Endothelial cell of umbilical vein (primary cell): ENCODE results near the gene CFP. TPM values are rescaled to one million over a fixed set of nuclear protein-coding genes. Genes with fewer than 3 reads are reported as not detected.

ENCODE experiments used
- BruUV-seq: library from RNA; stranded (reverse); fragments of 400-500 nt; replicated peaks from 2 replicates; lab custom pipeline; 2021; lab: Mats Ljungman, UMichigan
- CTCF ChIA-PET: fragments of 300-600, 350-600 bp; sonication (Branson Sonifier 250); formaldehyde crosslinking; loops from one replicate; lab custom pipeline; 2021; ENCODE audit warnings: antibody characterized with exemption, inconsistent platforms; lab: Charles Lee
- POLR2A ChIA-PET: fragments of 300-600, 350-600 bp; sonication (Branson Sonifier 250); formaldehyde crosslinking; loops from one replicate; lab custom pipeline; 2021; ENCODE audit warnings: antibody characterized with exemption, inconsistent platforms; lab: Charles Lee
- DNase-seq: peaks from one replicate; pipeline ENCODE4 v3.0.0-alpha.2; 2011; ENCODE audit warnings: low read depth, low spot score
- FAIRE-seq: peaks from 2 replicates; lab custom pipeline; 2011; peaks lifted over from hg19 to GRCh38; lab: Jason Lieb, UNC
- H2AFZ ChIP-seq: 2 replicates; pipeline ENCODE4 v1.6.0; 2012; ENCODE audit warnings: low read depth, low read length, control low read depth, inconsistent platforms
- H3K27ac ChIP-seq: 2 replicates; pipeline ENCODE4 v1.5.1; 2011; ENCODE audit warnings: low read depth, mild to moderate bottlenecking, control low read depth, low read length, moderate library complexity; ENCODE audit not compliant: insufficient read depth
- H3K27me3 ChIP-seq, 2 experiments: 2 replicates each; pipeline versions ENCODE4 v1.6.0 to v1.6.1; 2011; ENCODE audit warnings: low read length in 2 of 2, mixed read lengths in 1 of 2; ENCODE audit not compliant: control insufficient read depth in 2 of 2, insufficient read depth in 2 of 2
- H3K36me3 ChIP-seq, 2 experiments: 2 replicates in 1 of 2; 3 replicates in 1 of 2; pipeline ENCODE4 v1.5.1; 2011; ENCODE audit warnings: low read length in 2 of 2, mild to moderate bottlenecking in 1 of 2, moderate library complexity in 1 of 2; ENCODE audit not compliant: control insufficient read depth in 2 of 2, insufficient read depth in 2 of 2; ENCODE audit errors: extremely low read depth in 1 of 2
- H3K4me1 ChIP-seq: 3 replicates; pipeline ENCODE4 v1.5.1; 2011; ENCODE audit warnings: mild to moderate bottlenecking, low read length; ENCODE audit not compliant: control insufficient read depth, insufficient read depth; ENCODE audit errors: extremely low read depth
- H3K4me2 ChIP-seq: 2 replicates; pipeline ENCODE4 v1.6.1; 2011; ENCODE audit warnings: low read length, control low read depth, mixed read lengths; ENCODE audit not compliant: insufficient read depth
- H3K4me3 ChIP-seq, 3 experiments: fragments of 200-600 bp in 1 of 3; sonication (generic), shearing (Covaris generic) in 1 of 3; replicated peaks in 1 of 3; 2 replicates each; pipeline ENCODE4 v1.5.1; 2011 to 2016; ENCODE audit warnings: control low read depth in 3 of 3, low read length in 3 of 3, mild to moderate bottlenecking in 2 of 3, inconsistent platforms in 1 of 3, low read depth in 1 of 3, moderate library complexity in 1 of 3; ENCODE audit not compliant: insufficient read depth in 1 of 3
- H3K79me2 ChIP-seq: 2 replicates; pipeline ENCODE4 v1.6.0; 2012; ENCODE audit warnings: low read length, inconsistent platforms; ENCODE audit not compliant: control insufficient read depth, insufficient read depth
- H3K9ac ChIP-seq: replicated peaks from 2 replicates; pipeline ENCODE3; 2011; ENCODE audit warnings: low read length, control low read depth; ENCODE audit not compliant: insufficient read depth; ENCODE audit errors: extremely low read depth
- H3K9me1 ChIP-seq: replicated peaks from 3 replicates; pipeline ENCODE4 v1.6.0; 2011; ENCODE audit warnings: mild to moderate bottlenecking, low read length; ENCODE audit not compliant: control insufficient read depth, insufficient read depth; ENCODE audit errors: extremely low read depth
- H3K9me3 ChIP-seq: replicated peaks from 2 replicates; pipeline ENCODE4 v1.5.1; 2012; ENCODE audit warnings: low read length, inconsistent platforms; ENCODE audit not compliant: control insufficient read depth, insufficient read depth
- H4K20me1 ChIP-seq: replicated peaks from 2 replicates; pipeline ENCODE3; 2011; ENCODE audit warnings: mild to moderate bottlenecking, low read length; ENCODE audit not compliant: control insufficient read depth, insufficient read depth; ENCODE audit errors: extremely low read depth
- CTCF ChIP-seq, 2 donors: IDR thresholded peaks; 1 replicate in 1 of 2; 2 replicates in 1 of 2; pipeline ENCODE4 v1.5.1; 2011; ENCODE audit warnings: low read length in 2 of 2, mild to moderate bottlenecking in 2 of 2, moderate library complexity in 2 of 2, control low read depth in 1 of 2, inconsistent platforms in 1 of 2, low read depth in 1 of 2; ENCODE audit not compliant: insufficient read depth in 1 of 2; ENCODE audit errors: extremely low read depth in 1 of 2
- EZH2 ChIP-seq: IDR thresholded peaks from 2 replicates; pipeline ENCODE4 v1.6.1; 2012; ENCODE audit warnings: borderline replicate concordance, low read depth, mild to moderate bottlenecking, moderate library complexity, low read length, inconsistent platforms; ENCODE audit not compliant: severe bottlenecking
- FOS ChIP-seq: IDR thresholded peaks from 2 replicates; pipeline ENCODE4 v1.6.1; 2011; ENCODE audit warnings: mild to moderate bottlenecking, low read length, moderate library complexity, borderline replicate concordance; ENCODE audit not compliant: insufficient read depth
- GATA2 ChIP-seq: IDR thresholded peaks from 2 replicates; pipeline ENCODE4 v1.7.0; 2011; ENCODE audit warnings: low read depth, mild to moderate bottlenecking, moderate library complexity, mixed read lengths, low read length; ENCODE audit not compliant: insufficient read length, insufficient read depth
- JUN ChIP-seq: IDR thresholded peaks from 2 replicates; pipeline ENCODE4 v1.6.1; 2011; ENCODE audit warnings: borderline replicate concordance, low read depth; ENCODE audit not compliant: insufficient read length, insufficient read depth
- MYC ChIP-seq: IDR thresholded peaks from one replicate; pipeline ENCODE4 v1.6.1; 2011; ENCODE audit warnings: mild to moderate bottlenecking, low read depth, low read length
- POLR2A ChIP-seq: IDR thresholded peaks from 2 replicates; pipeline ENCODE4 v1.6.1; 2012; ENCODE audit warnings: low read depth, mild to moderate bottlenecking, control low read depth, low read length
- POLR2AphosphoS5 ChIP-seq: IDR thresholded peaks from 2 replicates; pipeline ENCODE4 v1.6.1; 2012; ENCODE audit warnings: low read depth, mild to moderate bottlenecking, control low read depth, low read length, moderate library complexity; ENCODE audit not compliant: insufficient read depth
- dilution Hi-C: fragments of 300-500 bp; cut with MboI; formaldehyde crosslinking; loops from one replicate; pipeline ENCODE4 v1.15.0; 2019; ENCODE audit warnings: low sequenced_read_pairs; ENCODE audit not compliant: extremely low pct_ligation_motif_present
- intact Hi-C: fragments of 100-400 bp; cut with micrococcal nuclease; formaldehyde crosslinking; loops from one replicate; pipeline ENCODE4 v1.10.0; 2022
- polyA plus RNA-seq, 4 experiments: library from polyadenylated mRNA; depleted of rRNA in 3 of 4; stranded (reverse) in 3 of 4; unstranded in 1 of 4; fragments of >200 nt; gene quantifications; 2 replicates each; pipeline versions ENCODE4 v1.2.1 to v1.2.3, GENCODE V29; 2011 to 2012; ENCODE audit warnings: missing spikeins in 1 of 4
- total RNA-seq: library from RNA; stranded (reverse); gene quantifications from 2 replicates; pipeline ENCODE4 v1.2.3, GENCODE V29; 2021
- TF ChIP-seq, protein P1 (sequence below): IDR thresholded peaks from 2 replicates; pipeline ENCODE4 v1.6.1; 2011; ENCODE audit not compliant: insufficient read depth, insufficient read length

The CFP gene
- total and polyA plus RNA-seq, 2 donors (not counting 3 experiments of a cell fraction or from before 2014, with no cell fraction given), result 0.69 to 1.00 TPM

DNA sequence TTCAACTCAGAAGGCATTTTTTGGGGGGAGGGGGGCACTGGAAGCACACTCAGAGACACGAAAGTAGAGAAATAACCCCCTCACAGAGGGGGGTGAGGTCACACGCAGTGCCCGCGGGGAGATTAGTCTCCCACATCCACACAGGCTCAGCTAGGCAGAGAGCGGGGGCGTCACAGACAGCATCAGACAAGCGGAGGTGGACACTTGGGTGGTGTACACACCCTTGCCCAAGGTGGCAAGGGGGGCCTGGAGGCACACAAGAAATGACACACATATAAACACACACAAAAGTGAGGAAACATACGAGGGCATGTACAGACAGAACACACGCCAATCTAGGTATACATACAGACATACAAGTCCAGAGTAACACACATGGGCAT, 9.4 kb downstream of the CFP start:
- H3K4me3 ChIP-seq, result no peak overlapping the region
- DNase-seq (no peak), FAIRE-seq (no peak)
- H3K36me3 ChIP-seq, result no peaks in the 10 kb centered on the region
- peaks cover 3% of the 10 kb centered on the region for H3K4me1 ChIP-seq
- no peak overlapping the region for H3K4me2 ChIP-seq
- dilution Hi-C loops (no loop called here), intact Hi-C loops (loop anchor here (5.0 kb wide), 1 partner anchor 58 kb away; the partner anchor contains the start of gene ARAF)
- H3K9me1 ChIP-seq, result no peaks in the 10 kb centered on the region
- H3K79me2 ChIP-seq, result no peaks in the 10 kb centered on the region
- no peaks in the 10 kb centered on the region for H4K20me1 ChIP-seq
- peaks cover 5 to 8% of the 10 kb centered on the region in 2 experiments for H3K27me3 ChIP-seq
- ChIA-PET CTCF (no interaction called here), POLR2A (no interaction called here)
- no peak overlapping the region for H3K27ac ChIP-seq
- TF ChIP-seq FOS (no peak), MYC (no peak), EZH2 (no peak), JUN (no peak), GATA2 (no peak), POLR2AphosphoS5 (no peak), CTCF (IDR thresholded peaks at IDR 0.05; ENCODE audit: extremely low read depth in 1 of 2, insufficient read depth in 1 of 2, low read depth in 1 of 2, low read length in 2 of 2) (no peak), POLR2A (no peak)
- TF ChIP-seq, protein P1, sequence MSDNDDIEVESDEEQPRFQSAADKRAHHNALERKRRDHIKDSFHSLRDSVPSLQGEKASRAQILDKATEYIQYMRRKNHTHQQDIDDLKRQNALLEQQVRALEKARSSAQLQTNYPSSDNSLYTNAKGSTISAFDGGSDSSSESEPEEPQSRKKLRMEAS, result no peak
- no TSS peak for BruUV-seq
- H3K9ac ChIP-seq, result no peak overlapping the region
- H2AFZ ChIP-seq, result no peak overlapping the region
- no peaks in the 10 kb centered on the region for H3K9me3 ChIP-seq
